HFF-Myc (cell line): ENCODE data around the gene COL5A1.
"Not testable (repeated sequence)": the region's sequence is repeated elsewhere in the genome, so short reads cannot be mapped to it uniquely, and the experiment has no call there.

ENCODE experiments used
- DNase-seq: peaks from one replicate; pipeline ENCODE4 v3.0.0-alpha.2; 2011; ENCODE audit warnings: low read depth; ENCODE audit errors: extremely low read depth
- H3K4me3 ChIP-seq: replicated peaks from 2 replicates; pipeline ENCODE4 v1.5.1; 2011; ENCODE audit warnings: low read depth, mild to moderate bottlenecking, control low read depth, low read length
- CTCF ChIP-seq: IDR thresholded peaks from 2 replicates; pipeline ENCODE4 v1.5.1; 2012; ENCODE audit warnings: mild to moderate bottlenecking, low read depth, low read length, control low read depth; ENCODE audit errors: missing control alignments

COL5A1 gene

GRCh38 chr9:134640506-134641172 lies 964 bp upstream of the COL5A1 start:
- DNase-seq: no peak
- TF ChIP-seq CTCF: no peak
- H3K4me3 ChIP-seq: peak overlapping the region; percentile 52

GRCh38 chr9:134641990-134642384 lies 384 bp downstream of the COL5A1 start:
- peak overlapping the region; percentile 52 for H3K4me3 ChIP-seq
- no peak for DNase-seq
- no peak for TF ChIP-seq CTCF

GRCh38 chr9:134642385-134643181 lies 980 bp downstream of the COL5A1 start:
- peak; percentile 45 for TF ChIP-seq CTCF
- H3K4me3 ChIP-seq: peak overlapping the region; percentile 52
- DNase-seq: peak; percentile 81

GRCh38 chr9:134643222-134643671 lies 1.6 kb downstream of the COL5A1 start:
- H3K4me3 ChIP-seq: peak overlapping the region; percentile 52
- no peak for TF ChIP-seq CTCF
- DNase-seq: no peak

- peak overlapping the region; percentile 43 for H3K4me3 ChIP-seq
- DNase-seq: not testable (repeated sequence)
Measured at GRCh38 chr9:134644401-134644724, 2.8 kb downstream of the COL5A1 start.

GRCh38 chr9:134644725-134645606 lies 3.4 kb downstream of the COL5A1 start:
- peak overlapping the region; percentile 43 for H3K4me3 ChIP-seq
- no peak for TF ChIP-seq CTCF
- peak; percentile 99 for DNase-seq
